Ishikawa (cell line): Measurements from ENCODE around the gene ACAD9.

ENCODE experiments used
- CEBPB ChIP-seq: IDR thresholded peaks from 2 replicates; pipeline ENCODE4 v1.6.1; 2012
- CREB1 ChIP-seq: IDR thresholded peaks from 2 replicates; pipeline ENCODE4 v1.6.1; 2012; ENCODE audit warnings: low read depth
- EGR1 ChIP-seq: IDR thresholded peaks from 2 replicates; pipeline ENCODE4 v1.6.1; 2012
- EP300 ChIP-seq: IDR thresholded peaks from 2 replicates; pipeline ENCODE4 v1.6.1; 2012; ENCODE audit warnings: borderline replicate concordance
- FOXM1 ChIP-seq: IDR thresholded peaks from 2 replicates; pipeline ENCODE4 v1.6.1; 2012; ENCODE audit warnings: low read depth, borderline replicate concordance
- NFIC ChIP-seq: IDR thresholded peaks from 2 replicates; pipeline ENCODE4 v1.6.1; 2012
- RAD21 ChIP-seq: IDR thresholded peaks from 2 replicates; pipeline ENCODE4 v1.6.1; 2012; ENCODE audit warnings: low read depth
- TAF1 ChIP-seq: IDR thresholded peaks from 2 replicates; pipeline ENCODE4 v1.6.1; 2012; ENCODE audit warnings: low read depth, mild to moderate bottlenecking
- TCF12 ChIP-seq: IDR thresholded peaks from 2 replicates; pipeline ENCODE4 v1.6.1; 2012; ENCODE audit warnings: low read depth
- TEAD4 ChIP-seq: IDR thresholded peaks from 2 replicates; pipeline ENCODE4 v1.6.1; 2012
- YY1 ChIP-seq: IDR thresholded peaks from 2 replicates; pipeline ENCODE4 v1.6.1; 2012; ENCODE audit warnings: low read depth
- ZBTB7A ChIP-seq: IDR thresholded peaks from 2 replicates; pipeline ENCODE4 v1.6.1; 2012; ENCODE audit warnings: low read depth
- TF ChIP-seq, protein P1 (sequence below): IDR thresholded peaks from 2 replicates; pipeline ENCODE4 v1.6.1; 2012
- TF ChIP-seq, protein P2 (sequence below): IDR thresholded peaks from 2 replicates; pipeline ENCODE4 v1.6.1; 2012
- TF ChIP-seq, protein P3 (sequence below): IDR thresholded peaks from 2 replicates; pipeline ENCODE4 v1.6.1; 2012; ENCODE audit warnings: low read depth, mild to moderate bottlenecking

Gene ACAD9

DNA sequence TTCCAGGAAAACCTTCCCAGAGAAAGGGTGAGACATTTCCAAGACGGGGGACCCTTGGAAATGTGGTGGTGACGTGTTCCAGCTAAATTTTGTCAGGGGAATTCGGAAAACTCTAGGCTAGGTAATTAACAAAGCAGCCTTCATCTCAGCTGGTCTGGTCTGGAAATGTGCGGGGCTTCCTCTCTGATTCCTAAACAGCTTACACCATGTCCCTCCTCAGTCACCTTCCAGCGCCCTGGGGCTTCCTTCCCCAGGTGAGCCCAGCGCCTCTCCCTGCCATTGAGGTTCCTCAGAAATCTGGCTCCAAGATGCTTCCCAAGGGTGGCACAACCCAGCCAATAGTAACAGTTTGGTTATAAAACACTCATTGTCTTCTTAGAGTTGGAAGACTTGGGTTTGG is 571 bp downstream of the ACAD9 start:
- TF ChIP-seq, protein P1, sequence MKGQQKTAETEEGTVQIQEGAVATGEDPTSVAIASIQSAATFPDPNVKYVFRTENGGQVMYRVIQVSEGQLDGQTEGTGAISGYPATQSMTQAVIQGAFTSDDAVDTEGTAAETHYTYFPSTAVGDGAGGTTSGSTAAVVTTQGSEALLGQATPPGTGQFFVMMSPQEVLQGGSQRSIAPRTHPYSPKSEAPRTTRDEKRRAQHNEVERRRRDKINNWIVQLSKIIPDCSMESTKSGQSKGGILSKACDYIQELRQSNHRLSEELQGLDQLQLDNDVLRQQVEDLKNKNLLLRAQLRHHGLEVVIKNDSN: no peak
- no peak for TF ChIP-seq EP300
- no peak for TF ChIP-seq ZBTB7A
- TF ChIP-seq, protein P2, sequence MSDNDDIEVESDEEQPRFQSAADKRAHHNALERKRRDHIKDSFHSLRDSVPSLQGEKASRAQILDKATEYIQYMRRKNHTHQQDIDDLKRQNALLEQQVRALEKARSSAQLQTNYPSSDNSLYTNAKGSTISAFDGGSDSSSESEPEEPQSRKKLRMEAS: no peak
- TF ChIP-seq RAD21: no peak
- TF ChIP-seq CEBPB: no peak
- TF ChIP-seq TAF1: no peak
- no peak for TF ChIP-seq TEAD4
- TF ChIP-seq EGR1: no peak
- TF ChIP-seq NFIC: no peak
- TF ChIP-seq YY1: no peak

DNA sequence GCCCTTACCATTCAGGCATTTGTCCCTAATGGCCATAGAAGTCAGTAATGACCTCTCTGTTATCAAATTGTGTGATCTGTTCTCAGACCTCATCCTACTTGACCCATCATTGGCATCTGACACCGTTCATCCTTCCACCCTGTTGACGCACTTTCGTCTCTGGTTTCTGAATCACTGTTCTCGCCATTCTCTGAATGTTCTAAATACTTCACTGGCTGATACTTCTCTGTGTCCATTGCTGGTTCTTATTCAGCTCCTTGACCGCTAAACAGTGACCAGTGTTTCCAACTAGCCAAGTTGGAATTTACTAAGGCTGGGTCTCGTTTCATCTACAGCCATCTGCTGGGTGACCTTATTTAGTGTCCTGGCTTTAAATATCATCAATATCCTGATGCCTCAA is 2.2 kb downstream of the ACAD9 start:
- TF ChIP-seq, protein P1: no peak
- no peak for TF ChIP-seq TCF12
- TF ChIP-seq RAD21: no peak
- no peak for TF ChIP-seq FOXM1
- TF ChIP-seq CEBPB: no peak
- no peak for TF ChIP-seq EGR1
- TF ChIP-seq, protein P2: no peak
- TF ChIP-seq EP300: no peak
- TF ChIP-seq CREB1: no peak
- no peak for TF ChIP-seq NFIC
- TF ChIP-seq ZBTB7A: no peak
- TF ChIP-seq YY1: no peak

DNA sequence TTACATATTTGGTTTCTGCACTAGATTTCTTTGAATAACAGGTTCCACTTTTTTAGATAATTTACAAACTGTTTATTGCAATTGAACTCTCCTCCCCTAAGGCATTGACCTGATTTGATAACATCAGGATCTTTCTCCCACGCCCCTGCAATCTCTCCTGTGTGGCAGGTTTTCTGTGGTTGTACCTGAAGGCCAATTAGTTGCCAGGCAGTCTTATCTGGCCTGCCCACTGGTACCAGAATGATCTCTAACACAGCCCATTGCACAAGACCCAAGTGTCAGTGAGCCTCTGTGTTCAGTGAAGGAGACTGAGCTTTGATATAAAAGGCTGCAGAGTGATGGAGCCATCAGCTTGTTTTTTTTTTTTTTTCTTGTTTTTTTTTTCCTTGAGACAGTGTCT is 3.3 kb downstream of the ACAD9 start:
- TF ChIP-seq, protein P1: no peak
- TF ChIP-seq CEBPB: no peak
- no peak for TF ChIP-seq EP300
- no peak for TF ChIP-seq ZBTB7A
- TF ChIP-seq EGR1: no peak
- TF ChIP-seq TAF1: no peak
- TF ChIP-seq, protein P2: no peak

DNA sequence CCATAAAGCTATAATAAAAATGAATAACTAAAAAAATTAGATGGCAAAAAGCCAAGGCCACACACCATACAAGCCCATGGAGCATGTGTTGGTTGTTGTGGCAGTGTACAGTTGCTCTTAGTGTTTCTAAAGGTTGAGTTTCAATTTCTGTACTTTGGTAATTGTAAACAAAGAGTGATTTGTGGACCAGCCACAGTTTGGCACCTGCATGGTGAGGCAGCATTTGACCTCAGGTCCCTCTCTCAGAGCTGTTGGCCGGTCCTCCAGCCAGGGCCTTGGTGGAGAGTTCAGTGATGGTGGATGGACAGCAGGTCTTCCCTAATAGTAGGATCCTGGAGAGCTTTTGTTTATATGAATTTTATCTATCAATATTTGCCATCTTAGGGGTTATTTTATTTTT is 5.6 kb downstream of the ACAD9 start:
- TF ChIP-seq TEAD4: no peak
- no peak for TF ChIP-seq ZBTB7A
- TF ChIP-seq EP300: no peak
- TF ChIP-seq, protein P1: no peak
- TF ChIP-seq YY1: no peak

DNA sequence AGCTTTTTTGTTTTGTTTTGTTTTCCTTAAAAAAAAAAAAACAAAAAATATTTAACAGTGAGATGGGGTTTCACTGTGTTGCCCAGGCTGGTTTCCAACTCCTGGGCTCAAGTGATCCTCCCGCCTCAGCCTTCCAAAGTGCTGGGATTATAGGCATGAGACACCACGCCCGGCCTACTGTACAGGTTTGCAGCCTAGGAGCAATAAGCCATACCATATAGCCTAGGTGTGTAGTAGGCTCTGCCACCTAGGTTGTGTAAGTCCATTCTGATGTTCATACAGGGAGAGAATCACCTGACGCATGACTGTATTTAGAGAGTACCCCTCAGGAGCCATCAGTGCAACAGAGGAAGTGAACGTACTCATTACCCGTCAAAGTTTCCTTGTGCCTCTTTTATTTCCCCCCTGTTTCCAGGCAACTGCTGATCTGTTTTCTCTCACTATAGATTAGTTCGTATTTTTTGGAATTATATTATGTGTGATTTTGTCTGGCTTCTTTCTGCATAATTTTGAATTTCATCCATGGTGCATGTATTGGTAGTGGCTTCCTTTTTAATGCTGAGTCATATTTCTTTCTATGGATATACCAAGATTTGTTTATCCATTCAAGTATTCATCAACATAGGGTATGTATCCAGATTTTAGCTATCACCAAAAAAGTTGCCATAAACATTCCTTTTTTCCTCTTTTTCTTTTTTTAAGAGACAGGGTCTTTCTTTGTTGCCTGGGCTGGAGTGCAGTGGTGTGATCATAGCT is 9.9 kb downstream of the ACAD9 start:
- TF ChIP-seq ZBTB7A (no peak), TCF12 (no peak), YY1 (no peak), CREB1 (no peak), TAF1 (no peak)

DNA sequence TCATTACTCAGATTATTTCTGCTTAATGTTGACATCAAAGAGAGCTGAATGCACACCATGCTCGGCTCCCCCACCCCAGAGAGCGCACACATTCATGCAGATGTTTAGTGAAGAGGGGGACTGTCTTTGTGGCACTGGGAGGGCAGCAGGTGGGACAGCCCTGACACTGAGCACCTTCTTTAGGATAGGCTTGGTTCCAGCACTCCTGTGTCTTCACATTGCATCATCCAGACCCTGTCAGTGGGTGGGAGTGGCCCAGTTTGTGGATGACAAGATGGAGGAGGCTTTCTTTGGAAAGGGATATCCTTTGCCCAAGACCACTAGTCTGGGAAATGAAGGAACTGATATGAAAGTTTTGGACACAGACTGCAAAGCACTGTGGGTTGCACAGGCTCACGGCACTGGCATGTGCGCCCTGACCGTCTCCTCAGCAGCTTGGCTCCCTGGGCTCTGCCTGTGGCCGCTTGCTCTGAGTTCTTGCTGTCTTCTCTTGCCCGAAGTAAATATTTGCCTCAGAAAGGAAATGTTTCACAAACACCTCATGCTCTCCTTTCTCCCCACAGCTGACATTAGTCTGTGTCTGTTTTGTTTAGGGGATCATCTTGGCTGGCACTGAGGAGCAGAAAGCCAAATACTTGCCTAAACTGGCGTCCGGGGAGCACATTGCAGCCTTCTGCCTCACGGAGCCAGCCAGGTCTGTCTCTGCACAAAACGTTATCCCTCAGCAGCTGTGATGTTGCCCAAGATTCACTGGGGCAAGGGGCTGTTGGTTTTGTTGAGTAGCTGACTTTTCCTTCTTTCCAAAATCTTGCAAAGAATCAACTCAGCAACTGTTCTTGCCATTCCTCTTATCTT is 16.6 kb downstream of the ACAD9 start:
- TF ChIP-seq NFIC (no peak), RAD21 (no peak), TCF12 (no peak), YY1 (no peak), TAF1 (no peak)

DNA sequence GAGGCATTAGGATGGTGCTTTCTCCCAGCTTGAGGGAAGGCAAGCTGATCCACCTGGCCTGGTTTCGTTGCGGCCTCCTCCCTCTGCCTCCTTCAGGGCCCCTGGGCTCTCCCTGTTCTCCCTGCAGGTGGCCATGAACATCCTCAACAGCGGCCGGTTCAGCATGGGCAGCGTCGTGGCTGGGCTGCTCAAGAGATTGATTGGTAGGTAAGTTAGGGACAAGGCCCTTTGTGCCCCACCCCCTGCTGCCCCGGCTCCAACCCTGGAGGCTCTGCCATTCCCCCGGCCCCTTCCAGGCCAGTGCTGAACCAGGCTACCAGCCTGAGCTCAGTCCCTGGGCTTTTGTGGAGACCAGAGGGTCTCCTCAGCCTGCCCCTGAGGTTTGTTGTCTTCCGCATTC is 23.0 kb downstream of the ACAD9 start:
- TF ChIP-seq ZBTB7A (no peak), TEAD4 (no peak), TCF12 (no peak), YY1 (no peak)
- TF ChIP-seq, protein P3, sequence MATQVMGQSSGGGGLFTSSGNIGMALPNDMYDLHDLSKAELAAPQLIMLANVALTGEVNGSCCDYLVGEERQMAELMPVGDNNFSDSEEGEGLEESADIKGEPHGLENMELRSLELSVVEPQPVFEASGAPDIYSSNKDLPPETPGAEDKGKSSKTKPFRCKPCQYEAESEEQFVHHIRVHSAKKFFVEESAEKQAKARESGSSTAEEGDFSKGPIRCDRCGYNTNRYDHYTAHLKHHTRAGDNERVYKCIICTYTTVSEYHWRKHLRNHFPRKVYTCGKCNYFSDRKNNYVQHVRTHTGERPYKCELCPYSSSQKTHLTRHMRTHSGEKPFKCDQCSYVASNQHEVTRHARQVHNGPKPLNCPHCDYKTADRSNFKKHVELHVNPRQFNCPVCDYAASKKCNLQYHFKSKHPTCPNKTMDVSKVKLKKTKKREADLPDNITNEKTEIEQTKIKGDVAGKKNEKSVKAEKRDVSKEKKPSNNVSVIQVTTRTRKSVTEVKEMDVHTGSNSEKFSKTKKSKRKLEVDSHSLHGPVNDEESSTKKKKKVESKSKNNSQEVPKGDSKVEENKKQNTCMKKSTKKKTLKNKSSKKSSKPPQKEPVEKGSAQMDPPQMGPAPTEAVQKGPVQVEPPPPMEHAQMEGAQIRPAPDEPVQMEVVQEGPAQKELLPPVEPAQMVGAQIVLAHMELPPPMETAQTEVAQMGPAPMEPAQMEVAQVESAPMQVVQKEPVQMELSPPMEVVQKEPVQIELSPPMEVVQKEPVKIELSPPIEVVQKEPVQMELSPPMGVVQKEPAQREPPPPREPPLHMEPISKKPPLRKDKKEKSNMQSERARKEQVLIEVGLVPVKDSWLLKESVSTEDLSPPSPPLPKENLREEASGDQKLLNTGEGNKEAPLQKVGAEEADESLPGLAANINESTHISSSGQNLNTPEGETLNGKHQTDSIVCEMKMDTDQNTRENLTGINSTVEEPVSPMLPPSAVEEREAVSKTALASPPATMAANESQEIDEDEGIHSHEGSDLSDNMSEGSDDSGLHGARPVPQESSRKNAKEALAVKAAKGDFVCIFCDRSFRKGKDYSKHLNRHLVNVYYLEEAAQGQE: no peak
- TF ChIP-seq, protein P2: no peak
